ENCODE measurements around the gene CTBP2.

The CTBP2 gene

DNA sequence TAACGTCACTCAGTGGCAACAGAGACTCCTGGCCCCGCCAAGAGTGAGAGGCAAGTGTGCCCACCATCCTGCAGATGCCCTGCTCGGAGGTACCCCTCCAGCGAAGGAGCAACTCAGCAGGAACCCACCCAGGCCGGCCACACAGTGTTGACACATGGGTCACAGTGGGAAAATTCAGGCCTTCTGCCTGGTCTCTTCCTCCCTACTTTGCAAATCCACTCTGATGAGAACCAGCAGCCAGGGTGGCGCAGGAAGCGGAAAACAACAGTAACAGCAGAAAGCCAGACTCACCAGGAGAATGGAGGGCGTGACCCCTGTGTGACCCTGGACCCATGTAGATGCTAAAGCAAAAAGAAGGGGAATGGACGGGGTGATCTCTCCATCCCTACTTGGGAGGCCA lies 53.8 kb downstream of the CTBP2 start:
- DNase-seq (ENCODE audit: low spot score), result no peak

DNA sequence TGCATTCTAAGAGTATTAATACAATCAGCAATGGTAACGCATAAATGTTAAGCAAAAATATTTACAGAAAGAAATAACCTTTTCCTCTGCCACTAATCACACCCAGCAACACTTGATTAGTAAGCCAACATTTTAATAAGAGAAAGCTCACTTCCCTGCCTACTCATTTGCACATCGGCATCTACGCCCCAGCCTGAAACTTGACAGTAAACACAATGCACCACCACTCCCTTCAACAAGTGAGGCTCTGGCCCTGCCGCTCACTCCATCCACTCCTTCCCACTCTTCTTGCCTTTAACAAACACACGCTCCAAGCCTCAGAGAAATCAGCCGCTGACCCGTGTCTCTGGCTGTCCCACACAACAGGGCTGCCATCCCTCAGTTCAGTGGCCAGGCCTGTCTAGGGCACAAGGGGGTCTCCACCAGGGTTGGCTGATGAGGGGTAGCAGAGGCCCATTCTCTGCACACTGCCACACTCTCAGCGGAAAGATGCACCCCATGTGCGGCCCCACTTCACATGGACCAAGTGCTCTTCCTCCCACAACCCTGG lies 54.6 kb downstream of the CTBP2 start:
- no peak for DNase-seq (ENCODE audit: low spot score)

DNA sequence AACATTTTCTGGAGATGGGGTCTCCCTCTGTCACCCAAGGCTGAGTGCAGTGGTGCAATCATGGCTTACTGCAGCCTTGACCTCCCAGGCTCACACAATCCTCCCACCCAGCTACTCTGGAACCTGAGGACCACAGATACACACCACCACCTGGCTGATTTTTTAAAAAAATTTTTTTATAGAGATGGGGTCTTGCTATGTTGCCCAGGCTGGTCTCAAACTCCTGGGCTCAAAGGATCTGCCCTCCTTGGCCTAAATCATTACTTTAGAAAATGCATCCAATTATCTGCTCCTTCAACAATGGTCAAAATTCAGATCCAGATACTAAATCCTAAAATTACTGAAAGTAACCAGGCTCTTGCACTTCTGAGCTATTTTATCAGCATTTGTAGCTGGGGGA lies 55.2 kb downstream of the CTBP2 start:
- no peak for DNase-seq (ENCODE audit: low spot score)

DNA sequence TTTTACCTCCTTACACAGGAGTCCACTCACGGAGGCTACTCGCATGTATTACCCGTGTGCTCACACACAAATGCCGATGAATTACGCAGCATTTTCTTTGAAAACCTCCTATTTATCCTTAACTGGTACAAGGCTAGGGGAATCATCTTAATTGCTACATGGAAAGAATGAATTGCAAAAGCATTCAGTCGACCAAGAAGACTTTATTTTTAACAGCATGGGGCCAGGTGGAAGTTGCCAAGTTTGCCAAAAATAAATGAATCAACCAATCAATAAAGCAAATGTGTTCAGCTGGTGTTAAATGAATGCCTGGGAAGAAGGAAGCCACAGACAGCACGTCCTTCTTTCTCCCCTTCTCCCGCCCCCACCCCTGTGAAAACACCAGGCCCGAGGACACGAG lies 55.8 kb downstream of the CTBP2 start:
- DNase-seq (ENCODE audit: low spot score), result no peak

DNA sequence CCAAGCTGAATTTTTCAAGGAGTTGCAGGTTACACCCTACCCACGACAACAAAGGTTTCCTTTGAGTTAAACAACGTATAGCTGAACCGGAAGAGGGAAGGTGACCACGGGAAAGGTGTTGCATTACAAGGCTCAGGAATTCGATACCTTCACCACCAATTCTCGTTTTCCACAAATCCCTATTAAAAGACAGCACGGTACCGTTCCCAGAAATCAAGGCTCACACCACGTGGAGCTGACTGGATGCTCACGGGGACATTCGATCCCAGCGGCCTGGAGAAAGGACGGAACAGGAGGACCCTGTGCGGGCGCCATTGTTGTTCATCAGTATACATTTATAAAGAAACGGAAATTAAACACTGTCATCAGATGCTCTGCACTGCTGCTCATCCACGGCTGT lies 56.4 kb downstream of the CTBP2 start:
- DNase-seq (ENCODE audit: low spot score), result no peak

DNA sequence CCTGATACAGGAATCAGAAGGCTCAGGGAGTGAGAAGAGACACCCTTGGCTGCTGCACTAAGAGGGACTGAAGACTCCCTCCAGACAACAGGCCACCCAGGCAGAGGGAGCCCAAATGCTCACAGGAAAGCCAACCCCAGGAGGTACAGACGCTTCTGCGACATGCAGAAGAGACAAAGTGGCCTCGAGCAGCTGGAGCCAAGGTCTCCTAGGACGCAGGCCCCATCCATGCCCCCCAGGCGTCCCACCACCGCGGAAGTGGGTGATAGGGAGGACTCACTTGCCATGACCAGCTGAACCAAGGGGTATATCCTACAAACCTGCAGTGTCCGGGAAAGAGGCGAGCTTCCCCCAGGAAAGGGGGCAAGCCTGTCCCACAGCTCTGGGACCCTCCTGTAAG lies 56.9 kb downstream of the CTBP2 start:
- no peak for DNase-seq (ENCODE audit: low spot score)

DNA sequence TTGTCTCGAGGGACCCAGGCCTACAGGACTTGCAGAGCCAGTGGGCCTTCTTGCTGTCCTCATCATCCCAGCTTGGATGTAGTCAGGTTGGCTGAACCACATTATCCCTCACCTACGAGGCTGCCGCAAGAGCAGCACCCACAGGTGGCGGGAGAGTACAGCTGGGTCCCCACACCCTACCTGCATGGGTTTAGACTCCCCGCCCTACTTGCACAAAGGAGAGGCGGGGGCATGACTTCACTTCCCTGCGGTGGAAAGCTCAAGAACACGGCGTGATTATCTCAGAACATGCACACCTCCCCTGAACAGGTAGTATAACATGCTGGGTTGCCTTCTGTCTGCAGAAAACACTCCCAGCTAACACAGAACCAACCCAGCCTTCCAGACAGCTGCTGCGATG lies 57.5 kb downstream of the CTBP2 start:
- no peak for DNase-seq (ENCODE audit: low spot score)

DNA sequence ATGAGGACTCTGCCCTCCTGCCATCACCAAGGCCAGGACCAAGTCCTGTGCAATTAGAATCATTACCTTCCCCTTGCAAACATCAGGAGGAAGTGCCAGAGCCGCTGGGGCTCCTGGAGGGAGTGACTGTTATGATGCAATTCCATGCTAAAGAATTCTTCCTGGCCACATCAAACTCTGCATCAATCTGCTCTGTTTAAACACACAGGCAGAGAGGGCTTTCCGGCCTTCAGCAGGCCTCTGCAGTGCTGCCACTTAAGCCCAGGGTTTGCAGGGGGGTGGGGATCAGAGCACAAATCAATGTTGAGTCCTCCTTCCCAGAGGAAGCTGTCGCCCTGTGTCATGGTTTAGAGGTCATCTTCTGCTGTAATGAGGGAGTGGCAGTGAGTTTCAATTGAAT lies 58.1 kb downstream of the CTBP2 start:
- DNase-seq (ENCODE audit: low spot score), result no peak

DNA sequence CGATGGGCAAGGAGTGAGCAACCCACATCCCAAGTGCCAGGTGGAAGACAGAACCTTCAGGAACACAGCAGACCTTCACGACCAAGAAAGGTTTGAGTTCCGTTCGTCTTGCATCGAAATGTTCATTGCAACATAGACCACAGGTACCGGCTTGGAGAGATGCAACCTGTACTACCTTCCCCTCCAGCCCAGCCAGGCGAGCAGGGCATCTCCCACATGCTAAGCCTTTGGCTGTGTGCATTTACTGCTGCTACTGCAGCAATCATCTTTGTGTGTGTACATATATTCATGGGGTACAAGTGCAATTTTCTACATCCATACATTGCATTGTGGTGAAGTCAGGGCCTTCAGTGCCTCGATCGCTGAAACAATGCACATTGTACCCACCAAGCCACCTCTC lies 58.8 kb downstream of the CTBP2 start:
- DNase-seq (ENCODE audit: low spot score), result no peak

DNA sequence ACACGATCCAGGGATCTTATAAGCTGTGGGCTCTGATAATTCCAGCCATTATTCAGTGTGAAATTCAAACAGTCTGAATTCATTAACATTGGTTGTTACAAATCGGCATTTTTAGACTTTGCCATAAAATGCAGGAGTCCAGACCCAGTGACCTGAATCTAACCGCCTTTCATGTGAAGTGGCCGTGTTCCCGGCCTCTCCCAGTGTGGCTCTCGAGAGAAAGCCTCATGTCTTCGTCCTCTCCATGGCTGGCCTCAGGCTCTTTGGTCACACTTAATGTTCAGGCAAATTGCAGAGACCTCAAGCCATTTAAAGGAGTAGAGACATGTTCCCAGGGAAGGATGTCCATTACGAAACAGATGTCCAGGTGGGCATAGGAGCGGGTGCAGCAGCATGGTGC lies 59.3 kb downstream of the CTBP2 start:
- no peak for DNase-seq (ENCODE audit: low spot score)

DNA sequence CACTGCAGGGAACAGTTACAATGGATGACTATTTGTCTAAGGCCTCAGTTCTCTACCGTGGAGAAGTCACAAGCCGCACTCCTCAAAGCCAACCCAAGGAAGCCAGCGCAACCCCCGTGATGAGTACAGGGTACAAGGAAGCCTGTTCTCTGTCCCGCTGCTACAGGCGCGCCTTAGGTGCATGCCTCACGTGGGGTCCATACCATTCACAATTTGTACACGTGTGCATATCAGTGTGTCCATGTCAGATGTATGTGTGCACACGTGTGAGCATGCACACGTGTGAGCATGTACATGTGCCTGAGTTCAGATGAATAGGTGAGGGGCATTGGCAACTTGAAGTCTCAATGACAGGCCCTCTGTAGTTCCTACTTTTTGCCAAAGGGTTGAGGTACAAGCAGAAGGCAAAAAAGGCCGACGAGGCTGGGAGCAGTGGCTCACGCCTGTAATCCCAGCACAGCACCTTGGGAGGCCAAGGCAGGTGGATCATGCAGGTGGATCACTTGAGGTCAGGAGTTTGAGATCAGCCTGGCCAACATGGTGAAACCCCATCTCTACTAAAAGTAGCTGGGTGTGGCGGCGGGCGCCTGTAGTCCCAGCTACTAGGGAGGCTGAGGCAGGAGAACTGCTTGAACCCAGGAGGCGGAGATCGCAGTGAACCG lies 62.8 kb downstream of the CTBP2 start:
- DNase-seq (ENCODE audit: low spot score), result no peak

DNA sequence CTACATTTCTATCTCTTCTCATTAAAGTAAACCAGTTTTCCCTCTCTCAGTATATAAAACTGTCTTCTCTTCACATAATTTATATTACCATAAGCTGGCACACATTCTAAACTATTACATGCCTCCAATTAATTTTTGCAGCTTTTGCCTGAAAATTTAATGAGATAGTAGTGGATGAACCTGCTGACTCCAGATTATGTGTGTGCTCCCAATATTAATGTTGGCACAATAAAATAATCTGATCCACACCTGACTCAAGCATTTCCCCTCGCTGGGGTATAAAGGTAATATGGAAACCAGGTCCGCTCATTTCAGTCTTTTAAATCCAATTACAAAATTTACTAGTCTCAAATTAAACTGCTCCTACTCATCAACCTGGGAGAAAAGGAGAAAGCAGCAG lies 63.4 kb downstream of the CTBP2 start:
- DNase-seq (ENCODE audit: low spot score), result no peak

DNA sequence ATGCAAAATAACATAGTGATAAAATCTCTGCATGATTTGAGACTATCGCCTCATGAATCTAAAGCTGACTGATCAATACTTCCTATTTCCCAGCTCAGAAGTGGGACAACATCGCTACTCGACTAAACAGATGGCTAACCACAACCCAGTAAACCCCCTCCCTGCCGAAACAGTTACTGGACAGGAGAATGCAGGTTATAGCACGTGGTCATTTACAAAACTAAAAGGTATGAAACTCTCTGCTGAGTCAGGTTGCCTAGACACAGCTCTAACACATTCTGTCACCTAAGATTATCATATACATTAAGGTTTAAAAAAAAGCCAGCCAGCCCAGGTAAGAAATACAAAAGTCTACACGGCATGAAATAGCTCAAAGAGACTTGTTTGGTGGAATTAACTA lies 64.0 kb downstream of the CTBP2 start:
- DNase-seq (ENCODE audit: low spot score), result no peak

DNA sequence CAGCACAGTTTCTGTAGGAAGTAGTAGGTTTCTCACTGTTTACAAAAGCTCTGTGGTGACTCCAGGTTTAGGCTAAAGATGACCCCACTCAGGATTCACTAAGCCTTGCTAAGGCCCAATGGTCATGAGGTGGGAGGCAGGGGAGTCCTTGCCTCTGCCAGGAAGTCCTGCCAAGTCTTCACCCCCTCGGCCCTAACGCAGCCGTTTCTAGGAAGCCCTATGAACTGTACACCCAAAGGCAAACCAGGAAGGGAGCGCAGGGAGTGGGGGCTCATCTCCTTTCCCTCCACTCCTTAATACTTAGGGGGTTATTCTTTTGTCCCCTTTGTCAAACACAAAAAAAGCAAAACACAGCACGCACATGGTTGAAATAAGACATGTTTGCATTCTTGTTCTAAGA lies 64.6 kb downstream of the CTBP2 start:
- no peak for DNase-seq (ENCODE audit: low spot score)

DNA sequence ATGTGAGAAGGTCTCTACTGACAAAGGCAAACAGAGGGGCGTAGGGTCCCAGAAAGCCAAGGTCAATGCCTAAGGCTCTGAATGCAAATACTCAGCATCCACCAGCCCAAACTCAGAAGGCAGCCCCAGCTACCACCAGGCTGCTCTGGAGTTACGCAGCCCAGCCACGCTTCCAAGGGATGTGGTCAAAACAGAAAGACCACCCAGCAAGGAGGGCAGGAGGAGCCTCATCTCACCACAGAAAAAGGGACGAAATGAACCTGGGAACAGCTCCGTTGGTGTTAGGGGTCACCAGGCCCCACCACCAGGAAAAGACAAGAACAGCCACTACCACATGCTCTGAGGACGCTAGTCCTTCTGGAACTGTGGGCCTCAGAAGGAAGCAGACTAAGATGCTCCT lies 65.1 kb downstream of the CTBP2 start:
- no peak for DNase-seq (ENCODE audit: low spot score)

DNA sequence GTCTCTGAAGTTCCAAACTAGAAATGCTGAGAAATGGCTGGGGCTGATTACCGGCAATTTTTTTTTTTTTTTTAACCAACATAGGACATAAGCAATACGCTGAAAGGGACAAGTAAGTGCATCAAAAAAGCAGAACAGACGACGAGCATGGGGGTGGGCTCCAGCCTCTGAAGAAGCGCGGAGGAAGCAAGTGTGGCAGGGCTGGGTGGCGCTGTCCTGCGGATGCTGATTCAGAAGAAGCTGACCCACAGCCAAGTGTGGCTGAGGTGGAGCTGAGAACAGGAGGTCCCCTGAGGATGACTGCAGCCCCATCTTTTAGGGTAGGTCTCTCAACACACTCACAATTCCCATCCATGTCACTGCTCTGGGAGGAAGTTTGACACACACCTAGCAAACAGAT lies 65.6 kb downstream of the CTBP2 start:
- no peak for DNase-seq (ENCODE audit: low spot score)

DNA sequence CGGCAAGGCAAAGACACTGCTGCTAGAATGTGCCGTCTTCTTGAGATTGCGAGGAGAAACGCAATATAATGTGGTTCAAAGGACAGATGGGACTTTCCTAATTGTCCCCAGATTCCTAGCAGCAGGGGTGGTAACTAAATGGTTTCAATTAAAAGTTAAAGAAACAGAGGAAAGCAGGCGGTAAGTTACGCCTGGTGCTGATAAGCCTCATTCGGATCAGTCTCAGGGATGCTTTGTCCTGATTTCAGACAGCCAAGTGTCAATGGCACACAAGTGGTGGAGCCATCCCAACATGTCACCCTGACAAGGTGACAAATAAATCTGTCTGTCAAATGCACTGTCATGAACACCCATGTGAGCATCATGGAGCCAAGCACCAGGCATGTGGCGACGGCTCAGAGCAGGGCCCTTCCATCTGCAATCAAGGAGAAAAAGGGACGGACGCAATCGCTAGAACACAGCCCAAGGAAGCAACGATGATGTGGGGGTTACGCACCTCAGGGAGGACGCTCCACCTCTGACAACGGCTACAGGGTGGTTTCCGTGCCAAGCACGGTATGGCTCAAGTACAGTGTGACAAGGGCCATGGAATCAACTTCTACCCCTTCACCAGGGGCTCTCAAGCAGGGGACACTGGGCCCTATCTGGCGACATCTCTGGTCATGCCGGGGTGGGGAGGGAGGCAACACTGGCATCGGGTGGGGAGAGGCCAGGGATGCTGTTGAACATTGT lies 66.2 kb downstream of the CTBP2 start:
- no peak for DNase-seq (ENCODE audit: low spot score)

DNA sequence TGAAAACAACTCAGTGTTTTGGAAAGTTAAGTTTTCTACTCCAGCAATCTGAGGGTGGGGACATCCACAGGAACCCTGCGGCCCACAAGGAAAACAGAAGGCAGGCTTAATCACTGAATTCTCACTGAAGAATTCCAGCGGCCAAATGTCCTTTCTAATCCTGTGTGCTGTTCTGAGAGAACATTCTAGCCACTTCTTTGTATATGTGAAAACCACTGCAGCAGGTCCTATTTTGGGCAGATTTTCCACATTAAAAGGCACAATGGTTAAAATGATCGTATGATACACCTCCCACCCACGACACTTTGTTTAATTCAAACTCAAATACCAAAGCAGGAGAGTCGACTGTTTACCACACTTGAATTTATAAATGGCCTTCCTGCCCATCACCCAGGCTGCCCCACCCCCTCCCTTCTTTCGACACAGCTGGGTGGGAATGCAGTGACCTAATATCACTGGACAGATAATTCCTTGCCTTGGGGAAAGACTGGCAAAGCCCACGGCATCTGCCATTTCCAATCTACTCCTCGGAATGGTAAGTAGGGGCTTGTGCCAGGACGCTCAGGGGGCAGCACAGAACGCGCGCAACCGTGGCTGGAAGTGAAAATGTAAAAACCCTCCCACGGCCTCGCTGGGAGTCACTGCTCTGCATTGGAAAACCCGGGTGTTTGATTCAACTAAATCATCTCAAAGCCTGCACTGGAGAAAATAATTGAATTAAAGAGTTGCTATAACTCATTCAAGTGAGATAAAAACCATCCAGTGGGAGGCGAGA lies 67.0 kb downstream of the CTBP2 start:
- no peak for DNase-seq (ENCODE audit: low spot score)

DNA sequence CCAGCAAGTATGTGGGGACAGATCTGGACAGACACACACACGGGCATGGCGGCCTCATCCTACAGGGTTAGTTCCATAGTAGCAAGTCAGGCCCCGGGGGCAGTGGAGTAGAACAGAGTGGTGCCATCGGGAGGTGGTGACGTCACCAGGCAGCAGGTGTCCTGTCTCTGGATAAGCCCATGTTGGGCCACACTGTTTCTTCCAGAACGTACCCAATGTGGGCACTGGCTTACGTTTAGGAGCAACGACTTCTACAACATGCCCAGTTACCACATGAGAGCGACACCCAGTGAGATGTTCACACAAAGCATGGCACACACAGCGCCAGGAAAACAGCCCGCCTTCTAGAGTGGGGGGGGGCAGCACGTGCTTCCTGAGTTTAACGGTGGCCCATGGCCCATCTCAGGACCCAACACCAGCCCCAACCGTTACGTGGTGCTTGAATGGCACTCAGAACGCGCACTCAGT lies 67.8 kb downstream of the CTBP2 start:
- no peak for DNase-seq (ENCODE audit: low spot score)

DNA sequence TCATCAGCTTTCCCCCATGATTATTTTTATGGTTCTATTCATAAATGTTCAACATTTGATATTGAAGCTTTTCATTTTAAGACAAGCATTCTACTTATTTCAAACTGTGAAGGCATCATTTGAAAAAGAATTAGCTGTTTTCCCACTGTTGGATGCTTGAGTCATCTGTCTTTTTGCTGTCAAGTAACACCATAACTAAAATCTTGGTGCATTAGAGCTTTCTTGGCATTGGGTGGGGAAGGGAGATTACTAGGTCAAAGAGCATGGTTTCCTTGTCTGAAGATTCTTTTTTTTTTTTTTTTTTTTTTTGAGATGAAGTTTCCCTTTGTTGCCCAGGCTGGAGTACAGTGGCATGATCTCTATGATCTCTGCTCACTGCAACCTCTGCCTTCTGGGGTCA lies 68.5 kb downstream of the CTBP2 start:
- DNase-seq (ENCODE audit: low spot score), result no peak

DNA sequence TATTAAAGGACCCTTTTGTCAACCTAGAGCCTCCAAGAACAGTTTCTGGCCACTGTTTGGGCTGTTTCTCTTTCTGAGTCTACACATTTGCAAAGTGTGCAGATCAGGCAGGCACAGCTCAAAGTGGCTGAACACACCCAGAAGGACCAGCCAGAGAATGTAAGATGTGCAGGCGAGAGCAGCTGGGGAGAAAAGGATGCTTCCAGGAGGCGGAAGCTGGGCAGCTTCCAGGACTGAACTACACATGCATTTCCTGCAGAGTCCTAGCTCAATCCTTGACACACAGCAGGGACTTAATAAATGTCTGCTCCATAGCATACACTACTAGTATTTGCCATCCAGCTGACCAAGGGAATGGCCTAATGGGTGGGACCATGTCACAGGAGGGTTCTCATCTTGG lies 70.9 kb downstream of the CTBP2 start:
- no peak for DNase-seq (ENCODE audit: low spot score)

DNA sequence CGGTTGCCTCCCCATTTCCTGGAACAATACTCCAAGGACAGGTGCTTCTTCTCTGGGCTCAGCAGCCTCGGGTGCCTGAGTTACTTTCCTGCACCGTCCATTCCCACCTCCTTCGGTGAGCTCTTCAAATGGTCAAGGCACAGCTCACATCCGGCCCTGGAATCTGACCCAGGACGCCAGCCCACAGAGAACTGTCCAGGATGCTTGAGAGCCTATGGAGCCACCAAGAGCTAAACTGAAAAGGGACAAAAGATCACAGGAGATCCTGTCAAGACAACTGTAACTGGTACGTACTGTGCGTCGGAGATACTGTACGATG lies 72.5 kb downstream of the CTBP2 start:
- no peak for DNase-seq (ENCODE audit: low spot score)
